HepG2 (cell line): ENCODE results near the gene NAP1L1. TPM values are rescaled to one million over a fixed set of nuclear protein-coding genes. Genes with fewer than 3 reads are reported as not detected.
A peak's percentile ranks its signal among the peaks of the same experiment; 100 is the strongest.

Experiments
- AGO2 ChIP-seq: fragments of 200-400 bp; formaldehyde crosslinking; optimal IDR thresholded peaks from 2 replicates; pipeline ENCODE3; 2017; ENCODE audit warnings: mild to moderate bottlenecking, low read depth, low read length, moderate library complexity
- AKAP8 ChIP-seq: sonication (generic); formaldehyde crosslinking; IDR thresholded peaks from 2 replicates; pipeline ENCODE4 v1.5.1; 2020; ENCODE audit warnings: mild to moderate bottlenecking, missing genetic modification reagents
- ATF7 ChIP-seq, 2 experiments: fragments of 450-650 bp in 1 of 2; sonication (generic) in 1 of 2; formaldehyde crosslinking in 1 of 2; IDR thresholded peaks; 2 replicates each; pipeline versions ENCODE4 v1.4.0 to v1.6.1; 2016 to 2020; ENCODE audit warnings: antibody characterized with exemption in 1 of 2, mild to moderate bottlenecking in 1 of 2, missing genetic modification reagents in 1 of 2
- CEBPG ChIP-seq: IDR thresholded peaks from 2 replicates; pipeline ENCODE4 v1.6.1; 2016
- FOXJ3 ChIP-seq: sonication (generic); formaldehyde crosslinking; IDR thresholded peaks from 2 replicates; pipeline ENCODE4 v1.4.0; 2020; ENCODE audit warnings: missing genetic modification reagents, mild to moderate bottlenecking, borderline replicate concordance
- HMG20A ChIP-seq: IDR thresholded peaks from 2 replicates; pipeline ENCODE4 v1.6.1; 2016; ENCODE audit warnings: borderline replicate concordance
- HOXA5 ChIP-seq: sonication (generic); formaldehyde crosslinking; IDR thresholded peaks from 2 replicates; pipeline ENCODE4 v1.4.0; 2020; ENCODE audit warnings: missing genetic modification reagents
- ISL2 ChIP-seq: sonication (generic); formaldehyde crosslinking; IDR thresholded peaks from 2 replicates; pipeline ENCODE4 v1.5.0; 2020; ENCODE audit warnings: missing genetic modification reagents
- KLF15 ChIP-seq: sonication (generic); formaldehyde crosslinking; IDR thresholded peaks from 2 replicates; pipeline ENCODE4 v1.8.1; 2023; ENCODE audit warnings: borderline replicate concordance, mild to moderate bottlenecking, inconsistent platforms, missing genetic modification reagents, mixed read lengths
- LCORL ChIP-seq, 2 experiments: fragments of 450-650 bp in 1 of 2; sonication (generic) in 1 of 2; formaldehyde crosslinking in 1 of 2; IDR thresholded peaks; 2 replicates each; pipeline versions ENCODE4 v1.5.0 to v1.6.1; 2017 to 2020; ENCODE audit warnings: antibody characterized with exemption in 1 of 2, missing genetic modification reagents in 1 of 2
- PCBP2 ChIP-seq: fragments of 200-400 bp; formaldehyde crosslinking; optimal IDR thresholded peaks from 2 replicates; pipeline ENCODE3; 2018; ENCODE audit warnings: low read length, low read depth; ENCODE audit not compliant: poor library complexity, severe bottlenecking
- SALL1 ChIP-seq: sonication (generic); formaldehyde crosslinking; IDR thresholded peaks from 2 replicates; pipeline ENCODE4 v1.8.0; 2022; ENCODE audit warnings: mild to moderate bottlenecking, missing genetic modification reagents
- SRSF9 ChIP-seq: fragments of 200-400 bp; formaldehyde crosslinking; IDR thresholded peaks from 2 replicates; pipeline ENCODE4 v1.6.1; 2018; ENCODE audit warnings: borderline replicate concordance, mild to moderate bottlenecking, low read depth, low read length; ENCODE audit not compliant: insufficient read depth, poor library complexity, severe bottlenecking
- SSRP1 ChIP-seq: IDR thresholded peaks from 2 replicates; pipeline ENCODE4 v1.6.1; 2016; ENCODE audit warnings: control low read depth
- TCF7L2 ChIP-seq: IDR thresholded peaks from 2 replicates; pipeline ENCODE4 v1.6.1; 2011; ENCODE audit warnings: mild to moderate bottlenecking, low read depth, low read length, moderate library complexity
- ZNF33A ChIP-seq: sonication (generic); formaldehyde crosslinking; IDR thresholded peaks from 2 replicates; pipeline ENCODE4 v1.5.1; 2020; ENCODE audit warnings: missing genetic modification reagents, mild to moderate bottlenecking, moderate library complexity, borderline replicate concordance
- ZNF552 ChIP-seq: sonication (generic); formaldehyde crosslinking; IDR thresholded peaks from 2 replicates; pipeline ENCODE4 v1.9.0; 2022; ENCODE audit warnings: missing genetic modification reagents, mild to moderate bottlenecking, borderline replicate concordance
- ZNF563 ChIP-seq: sonication (generic); formaldehyde crosslinking; IDR thresholded peaks from 2 replicates; pipeline ENCODE4 v1.8.0; 2022; ENCODE audit warnings: mild to moderate bottlenecking, moderate library complexity, missing genetic modification reagents
- ZNF567 ChIP-seq: sonication (generic); formaldehyde crosslinking; IDR thresholded peaks from 2 replicates; pipeline ENCODE4 v1.8.1; 2023; ENCODE audit warnings: mild to moderate bottlenecking, missing genetic modification reagents, borderline replicate concordance
- ZNF672 ChIP-seq: sonication (generic); formaldehyde crosslinking; IDR thresholded peaks from 2 replicates; pipeline ENCODE4 v1.8.1; 2022; ENCODE audit warnings: missing genetic modification reagents
- ZNF746 ChIP-seq: sonication (generic); formaldehyde crosslinking; IDR thresholded peaks from 2 replicates; pipeline ENCODE4 v1.8.0; 2022; ENCODE audit warnings: mild to moderate bottlenecking, missing genetic modification reagents
- ZNF883 ChIP-seq: sonication (generic); formaldehyde crosslinking; IDR thresholded peaks from 2 replicates; pipeline ENCODE4 v1.5.1; 2020; ENCODE audit warnings: mild to moderate bottlenecking, missing genetic modification reagents; ENCODE audit errors: not compliant biosample characterization
- ZSCAN12 ChIP-seq: sonication (generic); formaldehyde crosslinking; IDR thresholded peaks from 2 replicates; pipeline ENCODE4 v1.9.0; 2021; ENCODE audit warnings: mild to moderate bottlenecking, missing genetic modification reagents
- polyA plus RNA-seq, 8 experiments: library from polyadenylated mRNA; depleted of rRNA in 3 of 8; stranded (reverse) in 7 of 8; unstranded in 1 of 8; fragments of >200 nt; fragmentation: Illumina TruSeq in 4 of 8; extraction: Trizol in 4 of 8; gene quantifications; 2 replicates each; pipeline versions ENCODE4 v1.2.1 to v1.2.3, GENCODE V29; 2011 to 2016; ENCODE audit warnings: low read depth in 4 of 8, missing spikeins in 1 of 8, mixed read lengths in 1 of 8; ENCODE audit not compliant: insufficient read depth in 1 of 8
- total RNA-seq, 5 experiments: library from RNA; depleted of rRNA; stranded (reverse); fragments of >200 nt; fragmentation: Illumina TruSeq; extraction: Trizol; gene quantifications; 2 replicates each; pipeline ENCODE4 v1.2.3, GENCODE V29; 2016; ENCODE audit warnings: low read depth in 1 of 5
- TF ChIP-seq, protein P1 (sequence below): IDR thresholded peaks from 2 replicates; pipeline ENCODE4 v1.6.1; 2016; ENCODE audit warnings: mild to moderate bottlenecking
- TF ChIP-seq, protein P2 (sequence below): sonication (generic); formaldehyde crosslinking; IDR thresholded peaks from 2 replicates; pipeline ENCODE4 v1.5.1; 2020; ENCODE audit warnings: missing genetic modification reagents, mild to moderate bottlenecking, borderline replicate concordance
- TF ChIP-seq, protein P3 (sequence below): IDR thresholded peaks from 2 replicates; pipeline ENCODE4 v1.6.1; 2016; ENCODE audit warnings: missing compliant biosample characterization, missing genetic modification reagents, borderline replicate concordance
- TF ChIP-seq, protein P4 (sequence below): sonication (generic); formaldehyde crosslinking; IDR thresholded peaks from 2 replicates; pipeline ENCODE4 v1.4.0; 2020; ENCODE audit warnings: missing genetic modification reagents

Gene NAP1L1
- total and polyA plus RNA-seq, 2 of the 13 experiments (the other 11 are each of a cell fraction or from before 2014, with no cell fraction given): 207 to 309 TPM

DNA sequence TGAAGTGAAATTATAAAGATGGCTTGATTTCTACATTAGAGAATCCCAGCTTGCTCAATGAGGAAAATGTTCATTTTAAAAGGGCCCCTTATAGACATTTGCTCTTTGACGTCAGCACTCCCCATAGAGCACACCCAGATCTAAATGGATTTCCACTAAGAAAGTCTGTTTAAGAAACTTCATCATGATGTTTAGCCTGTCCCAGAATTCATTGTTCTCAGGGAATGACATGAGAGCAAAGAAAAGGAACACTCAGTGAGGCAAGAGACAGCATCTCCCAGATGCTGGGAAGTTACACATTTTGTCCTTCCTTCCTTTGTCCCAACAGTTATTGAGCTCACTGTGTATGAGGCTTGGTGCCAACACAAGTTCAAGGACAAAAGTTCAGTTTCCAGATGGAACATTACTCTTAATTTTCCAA, 57.8 kb downstream of the NAP1L1 start (continued):
- TF ChIP-seq ZNF552 (CRISPR knock-in tag) (no peak), ISL2 (CRISPR knock-in tag) (no peak), ZNF567 (no peak), CEBPG (peak; percentile 55), SALL1 (peak; percentile 27; the same call in 1 of the 2 replicates), SRSF9 (no peak), KLF15 (no peak), ZSCAN12 (CRISPR knock-in tag) (no peak), ZNF746 (CRISPR knock-in tag) (no peak), HOXA5 (no peak), PCBP2 (no peak), HMG20A (peak; percentile 24; the same call in 1 of the 2 replicates), ZNF883 (no peak), AGO2 (peak; percentile 75), ZNF33A (CRISPR knock-in tag) (no peak), ZNF672 (no peak), LCORL (IDR thresholded peaks at IDR 0.05) (no peak), LCORL (CRISPR knock-in tag; IDR thresholded peaks at IDR 0.05) (0 out of 2 replicates have a peak, but pooled peaks have one; percentile 37), FOXJ3 (CRISPR knock-in tag) (no peak), TCF7L2 (no peak), AKAP8 (CRISPR knock-in tag) (no peak), ATF7 (IDR thresholded peaks at IDR 0.05) (no peak), ATF7 (CRISPR knock-in tag; IDR thresholded peaks at IDR 0.05) (no peak), ZNF563 (no peak), SSRP1 (0 out of 2 replicates have a peak, but pooled peaks have one; percentile 86)
- TF ChIP-seq, protein P1, sequence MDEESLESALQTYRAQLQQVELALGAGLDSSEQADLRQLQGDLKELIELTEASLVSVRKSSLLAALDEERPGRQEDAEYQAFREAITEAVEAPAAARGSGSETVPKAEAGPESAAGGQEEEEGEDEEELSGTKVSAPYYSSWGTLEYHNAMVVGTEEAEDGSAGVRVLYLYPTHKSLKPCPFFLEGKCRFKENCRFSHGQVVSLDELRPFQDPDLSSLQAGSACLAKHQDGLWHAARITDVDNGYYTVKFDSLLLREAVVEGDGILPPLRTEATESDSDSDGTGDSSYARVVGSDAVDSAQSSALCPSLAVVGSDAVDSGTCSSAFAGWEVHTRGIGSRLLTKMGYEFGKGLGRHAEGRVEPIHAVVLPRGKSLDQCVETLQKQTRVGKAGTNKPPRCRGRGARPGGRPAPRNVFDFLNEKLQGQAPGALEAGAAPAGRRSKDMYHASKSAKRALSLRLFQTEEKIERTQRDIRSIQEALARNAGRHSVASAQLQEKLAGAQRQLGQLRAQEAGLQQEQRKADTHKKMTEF (CRISPR knock-in tag): no peak
- TF ChIP-seq, protein P2, sequence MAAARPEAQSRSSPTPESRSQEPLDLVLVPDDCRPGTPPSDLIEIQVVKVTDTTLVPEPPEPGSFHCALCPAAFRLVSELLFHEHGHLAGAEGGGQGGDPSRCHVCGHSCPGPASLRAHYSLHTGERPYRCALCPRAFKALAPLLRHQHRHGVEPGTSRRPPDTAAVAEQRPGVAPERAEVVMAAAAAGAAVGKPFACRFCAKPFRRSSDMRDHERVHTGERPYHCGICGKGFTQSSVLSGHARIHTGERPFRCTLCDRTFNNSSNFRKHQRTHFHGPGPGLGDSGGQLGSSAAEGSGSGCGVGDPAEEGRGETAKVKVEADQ (CRISPR knock-in tag): no peak
- TF ChIP-seq, protein P3, sequence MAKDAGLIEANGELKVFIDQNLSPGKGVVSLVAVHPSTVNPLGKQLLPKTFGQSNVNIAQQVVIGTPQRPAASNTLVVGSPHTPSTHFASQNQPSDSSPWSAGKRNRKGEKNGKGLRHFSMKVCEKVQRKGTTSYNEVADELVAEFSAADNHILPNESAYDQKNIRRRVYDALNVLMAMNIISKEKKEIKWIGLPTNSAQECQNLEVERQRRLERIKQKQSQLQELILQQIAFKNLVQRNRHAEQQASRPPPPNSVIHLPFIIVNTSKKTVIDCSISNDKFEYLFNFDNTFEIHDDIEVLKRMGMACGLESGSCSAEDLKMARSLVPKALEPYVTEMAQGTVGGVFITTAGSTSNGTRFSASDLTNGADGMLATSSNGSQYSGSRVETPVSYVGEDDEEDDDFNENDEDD (CRISPR knock-in tag): no peak
- TF ChIP-seq, protein P4, sequence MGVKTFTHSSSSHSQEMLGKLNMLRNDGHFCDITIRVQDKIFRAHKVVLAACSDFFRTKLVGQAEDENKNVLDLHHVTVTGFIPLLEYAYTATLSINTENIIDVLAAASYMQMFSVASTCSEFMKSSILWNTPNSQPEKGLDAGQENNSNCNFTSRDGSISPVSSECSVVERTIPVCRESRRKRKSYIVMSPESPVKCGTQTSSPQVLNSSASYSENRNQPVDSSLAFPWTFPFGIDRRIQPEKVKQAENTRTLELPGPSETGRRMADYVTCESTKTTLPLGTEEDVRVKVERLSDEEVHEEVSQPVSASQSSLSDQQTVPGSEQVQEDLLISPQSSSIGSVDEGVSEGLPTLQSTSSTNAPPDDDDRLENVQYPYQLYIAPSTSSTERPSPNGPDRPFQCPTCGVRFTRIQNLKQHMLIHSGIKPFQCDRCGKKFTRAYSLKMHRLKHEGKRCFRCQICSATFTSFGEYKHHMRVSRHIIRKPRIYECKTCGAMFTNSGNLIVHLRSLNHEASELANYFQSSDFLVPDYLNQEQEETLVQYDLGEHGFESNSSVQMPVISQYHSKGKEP: 0 out of 2 replicates have a peak, but pooled peaks have one; percentile 24
